T-helper 17 cell (primary cell): Measurements from ENCODE around the gene TIMM29. TPM values are rescaled to one million over a fixed set of nuclear protein-coding genes. Genes with fewer than 3 reads are reported as not detected.
A peak's percentile ranks its signal among the peaks of the same experiment; 100 is the strongest.
"Not testable (repeated sequence)": the region's sequence is repeated elsewhere in the genome, so short reads cannot be mapped to it uniquely, and the experiment has no call there.

ENCODE experiments used
- ATAC-seq: fragments of 150-1000 bp; cut with Tn5 transposase; 2 replicates; pipeline ENCODE4 v1.10.0; 2021; ENCODE audit warnings: mild to moderate bottlenecking, moderate library complexity
- DNase-seq, 3 donors: peaks; one replicate each; pipeline versions ENCODE4 v3.0.0 to v3.0.0-alpha.2; 2020 to 2021
- H3K9me3 ChIP-seq: one replicate; pipeline ENCODE4 v1.7.0; 2013; ENCODE audit warnings: low read length, mild to moderate bottlenecking; ENCODE audit not compliant: control insufficient read depth, poor library complexity, severe bottlenecking
- H3K27ac Mint-ChIP-seq: one replicate; pipeline ENCODE4 v1.8.0; 2022; ENCODE audit warnings: mild to moderate bottlenecking, moderate library complexity, mixed read lengths
- H3K27me3 Mint-ChIP-seq: one replicate; pipeline ENCODE4 v1.8.0; 2022; ENCODE audit warnings: mixed read lengths
- H3K36me3 Mint-ChIP-seq: one replicate; pipeline ENCODE4 v1.8.0; 2022; ENCODE audit warnings: low read depth, mixed read lengths
- H3K4me1 Mint-ChIP-seq: one replicate; pipeline ENCODE4 v1.8.0; 2022; ENCODE audit warnings: mild to moderate bottlenecking, mixed read lengths
- H3K4me3 Mint-ChIP-seq: one replicate; pipeline ENCODE4 v1.8.0; 2022; ENCODE audit warnings: mild to moderate bottlenecking, moderate library complexity, mixed read lengths
- total RNA-seq, 4 donors: library from RNA in 2 of 4; stranded (reverse) in 2 of 4; gene quantifications; one replicate each; pipeline ENCODE4 v1.2.3 and lab custom pipeline; 2022 to 2026

The TIMM29 gene
- total RNA-seq, 2 donors from 2014 or later = 17.1 to 21.0 TPM

DNA sequence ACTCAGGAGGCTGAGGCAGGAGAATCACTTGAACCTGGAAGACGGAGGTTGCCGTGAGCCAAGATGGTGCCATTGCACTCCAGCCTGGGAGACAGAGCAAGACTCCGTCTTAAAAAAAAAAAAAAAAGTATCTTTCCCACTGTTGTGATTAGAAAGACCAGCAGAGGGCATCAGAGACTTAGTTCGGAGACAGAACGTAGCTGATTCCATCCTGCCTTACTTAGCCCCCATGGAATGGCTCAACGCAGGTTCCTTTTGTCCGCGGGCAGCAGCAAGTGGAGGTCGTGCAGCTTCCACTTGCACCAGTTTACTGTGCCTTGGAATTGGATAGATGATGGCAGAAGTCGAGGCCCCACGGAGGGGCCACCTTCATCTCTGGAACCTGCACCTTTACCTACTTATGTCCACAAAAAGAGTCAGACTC lies 8.1 kb downstream of the TIMM29 start:
- ATAC-seq = peak; percentile 87
- Mint-ChIP-seq H3K27me3 (no peaks in the 10 kb centered on the region), H3K36me3 (no peaks in the 10 kb centered on the region), H3K4me3 (no peak overlapping the region), H3K4me1 (peaks cover 2% of the 10 kb centered on the region), H3K27ac (peak overlapping the region; percentile 27)
- DNase-seq = no peak
- H3K9me3 ChIP-seq = no peaks in the 10 kb centered on the region

DNA sequence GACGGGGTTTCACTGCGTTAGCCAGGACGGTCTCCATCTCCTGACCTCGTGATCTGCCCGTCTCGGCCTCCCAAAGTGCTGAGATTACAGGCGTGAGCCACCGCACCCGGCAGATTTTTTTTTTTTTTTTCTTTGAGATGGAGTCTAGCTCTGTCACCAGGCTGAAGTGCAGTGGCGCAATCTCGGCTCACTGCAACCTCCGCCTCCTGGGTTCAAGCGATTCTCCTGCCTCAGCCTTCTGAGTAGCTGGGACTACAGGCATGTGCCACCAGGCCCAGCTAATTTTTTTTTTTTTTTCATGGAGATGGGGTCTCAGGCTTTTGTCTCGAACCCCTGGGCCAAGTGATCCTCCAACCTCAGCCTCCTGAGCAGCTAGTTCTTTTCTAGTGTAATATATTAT lies 13.0 kb downstream of the TIMM29 start:
- H3K4me3 Mint-ChIP-seq, H3K9me3 ChIP-seq, H3K4me1 Mint-ChIP-seq, ATAC-seq, H3K36me3 Mint-ChIP-seq, DNase-seq, H3K27ac Mint-ChIP-seq, H3K27me3 Mint-ChIP-seq: not testable (repeated sequence)

DNA sequence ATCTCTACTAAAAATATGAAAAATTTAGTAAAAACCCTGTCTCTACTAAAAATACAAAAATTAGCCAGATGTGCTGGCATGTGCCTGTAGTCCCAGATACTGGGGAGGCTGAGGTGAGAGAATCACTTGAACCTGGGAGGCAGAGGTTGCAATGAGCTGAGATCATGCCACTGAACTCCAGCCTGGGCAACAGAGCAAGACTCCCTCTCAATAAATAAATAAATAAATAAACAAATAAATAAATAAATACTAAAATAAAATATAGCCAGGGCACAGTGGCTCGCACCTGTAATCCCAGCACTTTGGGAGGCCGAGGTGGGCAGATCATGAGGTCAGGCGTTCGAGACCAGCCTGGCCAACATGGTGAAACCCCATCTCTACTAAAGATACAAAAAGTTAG lies 14.8 kb downstream of the TIMM29 start:
- not testable (repeated sequence) for DNase-seq, H3K36me3 Mint-ChIP-seq, H3K27ac Mint-ChIP-seq, ATAC-seq, H3K27me3 Mint-ChIP-seq, H3K4me3 Mint-ChIP-seq, H3K9me3 ChIP-seq, H3K4me1 Mint-ChIP-seq

DNA sequence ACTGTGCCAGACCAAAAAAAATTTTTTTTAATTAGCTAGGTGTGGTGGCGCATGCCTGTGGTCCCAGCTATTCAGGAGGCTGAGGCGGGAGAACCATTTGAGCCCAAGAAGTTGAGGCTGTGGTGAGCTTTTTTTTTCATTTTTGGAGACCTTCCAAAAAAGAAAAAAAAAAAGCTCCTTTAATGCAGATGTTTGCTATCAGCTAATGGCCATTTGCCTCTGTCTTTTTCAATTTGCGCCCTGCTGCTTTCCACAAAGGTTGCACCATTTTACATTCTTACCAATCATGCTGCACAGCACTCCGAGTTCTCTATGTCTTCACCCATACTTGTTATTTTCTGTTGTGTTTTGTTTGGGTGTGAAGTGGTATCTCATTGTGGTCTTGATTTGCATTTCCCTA lies 16.7 kb downstream of the TIMM29 start:
- Mint-ChIP-seq H3K27me3 (no peaks in the 10 kb centered on the region), H3K4me1 (peaks cover 3% of the 10 kb centered on the region), H3K4me3 (no peak overlapping the region), H3K36me3 (no peaks in the 10 kb centered on the region), H3K27ac (no peak overlapping the region)
- ATAC-seq (no peak), DNase-seq (no peak)
- H3K9me3 ChIP-seq = no peaks in the 10 kb centered on the region

DNA sequence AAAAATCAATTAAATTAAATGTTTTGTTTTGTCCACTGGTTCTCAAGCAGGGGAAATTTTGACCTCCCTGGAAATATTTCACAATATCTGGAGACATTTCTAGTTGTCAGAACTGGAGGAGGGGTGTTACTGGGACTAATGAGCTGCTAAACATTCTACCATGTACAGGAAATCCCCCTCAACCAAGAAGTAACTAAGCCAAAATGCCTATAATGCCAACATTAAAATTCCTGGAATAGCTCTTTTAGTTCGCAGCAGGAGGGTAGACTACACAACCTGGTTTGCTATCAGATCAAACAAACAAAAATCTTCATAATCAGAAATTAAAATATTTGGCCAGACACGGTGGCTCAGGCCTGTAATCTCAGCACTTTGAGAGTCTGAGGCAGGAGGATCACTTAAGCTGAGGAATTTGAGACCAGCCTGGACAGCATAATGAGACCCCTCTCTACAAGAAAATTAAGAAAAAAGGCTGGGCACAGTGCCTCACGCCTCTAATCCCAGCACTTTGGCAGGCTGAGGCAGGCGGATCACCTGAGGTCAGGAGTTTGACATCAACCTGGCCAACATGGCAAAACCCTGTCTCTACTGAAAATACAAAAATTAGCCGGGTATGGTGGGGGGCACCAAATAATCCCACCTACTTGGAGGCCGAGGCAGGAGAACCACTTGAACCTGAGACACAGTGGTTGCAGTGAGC lies 18.5 kb downstream of the TIMM29 start:
- H3K9me3 ChIP-seq = no peaks in the 10 kb centered on the region
- Mint-ChIP-seq H3K27ac (no peak overlapping the region), H3K4me3 (no peak overlapping the region), H3K27me3 (no peaks in the 10 kb centered on the region), H3K36me3 (no peaks in the 10 kb centered on the region), H3K4me1 (peaks cover 1% of the 10 kb centered on the region)
- ATAC-seq = no peak
- DNase-seq = no peak

DNA sequence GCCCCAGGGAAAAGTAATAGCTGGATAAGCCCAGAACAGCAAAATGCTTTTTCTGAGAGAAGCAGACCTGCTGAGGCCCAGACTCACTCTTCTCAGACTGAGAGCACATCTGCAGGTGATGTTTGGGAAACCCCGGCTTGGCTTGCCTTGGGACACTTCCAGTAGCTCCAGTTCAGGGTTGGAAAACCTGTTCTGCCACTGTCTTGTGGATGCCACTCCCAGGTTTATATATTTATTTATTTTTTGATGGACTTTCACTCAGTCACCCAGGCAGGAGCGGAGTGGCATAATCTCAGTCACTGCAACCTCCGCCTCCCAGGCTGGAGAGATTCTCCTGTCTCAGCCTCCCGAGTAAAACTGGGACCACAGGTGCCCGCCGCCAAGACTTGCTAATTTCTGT lies 24.2 kb downstream of the TIMM29 start:
- ATAC-seq = no peak
- no peaks in the 10 kb centered on the region for H3K27me3 Mint-ChIP-seq
- no peak for DNase-seq
- H3K36me3 Mint-ChIP-seq = no peaks in the 10 kb centered on the region
- H3K27ac Mint-ChIP-seq = no peak overlapping the region
- no peak overlapping the region for H3K4me3 Mint-ChIP-seq
- H3K4me1 Mint-ChIP-seq = no peaks in the 10 kb centered on the region
- no peaks in the 10 kb centered on the region for H3K9me3 ChIP-seq

DNA sequence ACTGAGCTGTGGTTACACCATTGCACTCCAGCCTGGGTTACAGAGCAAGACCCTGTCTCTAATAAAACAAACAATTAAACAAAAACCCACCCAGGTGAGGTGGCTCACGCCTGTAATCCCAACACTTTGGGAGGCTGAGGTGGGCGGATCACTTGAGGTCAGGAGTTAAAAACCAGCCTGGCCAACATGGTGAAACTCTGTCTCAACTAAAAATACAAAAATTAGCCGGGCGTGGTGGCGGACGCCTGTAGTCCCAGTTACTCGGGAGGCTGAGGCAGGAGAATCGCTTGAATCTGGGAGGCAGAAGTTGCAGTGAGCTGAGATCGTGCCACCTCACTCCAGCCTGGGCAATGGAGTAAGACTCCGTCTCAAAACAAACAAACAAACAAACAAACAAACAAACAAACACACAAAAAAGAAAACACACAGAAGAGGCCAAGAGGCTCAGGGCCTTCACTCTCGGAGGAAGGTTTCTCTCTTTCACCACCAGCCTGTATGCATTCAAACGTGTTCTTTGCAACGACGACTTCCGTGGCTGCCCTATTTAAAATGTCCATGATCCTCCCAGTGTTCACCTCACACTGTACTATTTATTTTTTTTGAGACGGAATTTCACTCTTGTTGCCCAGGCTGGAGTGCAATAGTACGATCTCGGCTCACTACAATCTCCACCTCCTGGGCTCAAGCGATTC lies 30.8 kb downstream of the TIMM29 start:
- not testable (repeated sequence) for H3K9me3 ChIP-seq, DNase-seq, H3K27me3 Mint-ChIP-seq, H3K36me3 Mint-ChIP-seq, ATAC-seq
- Mint-ChIP-seq H3K4me3 (peak overlapping the region; percentile 88), H3K27ac (peak overlapping the region; percentile 86), H3K4me1 (peaks cover 19% of the 10 kb centered on the region)

DNA sequence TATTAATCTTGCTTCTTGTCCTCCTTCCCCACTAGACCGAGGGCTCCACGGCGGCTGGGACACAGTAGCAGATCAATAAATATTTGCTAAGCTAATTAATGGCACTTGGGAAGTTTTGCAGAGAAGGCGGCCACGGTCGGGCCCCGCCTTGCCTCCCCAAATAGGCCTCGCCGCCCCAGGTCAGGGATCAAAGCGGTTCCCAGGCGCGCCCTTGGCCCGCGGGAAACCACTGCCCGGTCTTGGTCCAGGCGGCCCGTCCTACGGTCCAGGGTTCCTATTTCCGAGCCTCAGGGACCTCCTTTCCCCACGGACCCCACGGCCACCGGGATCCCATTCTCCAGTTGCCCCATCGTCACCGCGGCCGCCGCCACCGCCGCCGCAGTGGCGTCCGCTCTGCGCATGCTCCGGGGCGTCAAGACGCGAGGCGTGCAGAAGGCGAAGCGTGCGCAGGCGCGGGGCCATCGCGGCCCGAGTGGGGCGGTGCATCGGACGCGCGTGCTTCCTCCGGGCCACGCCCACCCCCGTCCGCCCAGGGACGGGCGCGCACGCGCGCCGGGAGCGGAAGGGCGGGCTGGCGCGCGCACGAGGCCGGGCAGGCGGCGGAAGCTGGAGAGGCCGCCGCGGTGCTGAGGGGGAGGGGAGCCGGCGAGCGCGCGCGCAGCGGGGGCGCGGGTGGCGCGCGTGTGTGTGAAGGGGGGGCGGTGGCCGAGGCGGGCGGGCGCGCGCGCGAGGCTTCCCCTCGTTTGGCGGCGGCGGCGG lies 31.9 kb downstream of the TIMM29 start, which contains the start of gene SMARCA4:
SMARCA4 (plus strand) TSS at position 717 of the 759 bp plus-strand sequence. CDS start 23,122 bp downstream, outside the sequence.
- peaks cover 22% of the 10 kb centered on the region for H3K4me1 Mint-ChIP-seq
- no peaks in the 10 kb centered on the region for H3K9me3 ChIP-seq
- DNase-seq (peak; percentile 99 to 100 (median 99)), ATAC-seq (peak; percentile 85)
- no peaks in the 10 kb centered on the region for H3K27me3 Mint-ChIP-seq
- peak within 1 kb of the TSS; percentile 88 for H3K27ac Mint-ChIP-seq
- no peaks in the 10 kb centered on the region for H3K36me3 Mint-ChIP-seq
- peak within 1 kb of the TSS; percentile 88 for H3K4me3 Mint-ChIP-seq

DNA sequence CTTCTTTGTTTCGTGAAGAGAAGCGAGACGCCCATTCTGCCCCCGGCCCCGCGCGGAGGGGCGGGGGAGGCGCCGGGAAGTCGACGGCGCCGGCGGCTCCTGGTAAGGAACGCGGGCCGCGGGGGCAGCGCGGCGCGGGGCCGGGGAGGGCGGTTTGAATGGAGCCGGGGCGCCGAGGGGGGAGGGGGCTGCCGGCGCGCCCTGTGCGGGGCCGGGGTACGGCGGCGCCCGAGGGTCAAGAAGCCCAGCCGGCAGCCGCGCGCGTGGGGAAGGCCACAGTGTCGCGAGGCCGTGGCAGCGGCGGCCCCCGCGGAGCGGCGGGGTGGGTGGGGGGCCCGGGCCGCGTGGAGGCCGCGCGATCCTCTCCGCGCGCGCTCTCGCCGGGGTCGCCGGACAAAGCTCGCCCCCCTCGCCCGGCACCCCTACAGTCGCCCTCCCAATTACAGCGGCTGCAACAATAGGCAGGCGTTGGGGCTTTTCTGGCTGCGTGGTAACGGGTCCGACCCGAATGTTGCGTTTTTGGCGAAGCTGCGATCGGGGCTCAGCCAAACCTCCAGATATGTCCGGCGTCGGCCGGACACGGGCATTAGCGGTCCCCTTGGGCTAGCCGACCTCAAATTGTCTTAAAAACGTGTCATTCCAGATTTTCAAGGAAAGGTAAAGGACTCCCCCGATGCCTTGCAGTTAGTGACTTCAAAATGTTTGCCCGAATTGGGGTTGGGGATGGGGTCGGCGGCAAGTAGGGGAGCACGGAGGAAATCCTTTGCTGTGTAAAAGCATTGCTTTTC lies 32.7 kb downstream of the TIMM29 start:
- Mint-ChIP-seq H3K4me1 (peaks cover 22% of the 10 kb centered on the region), H3K27ac (peak overlapping the region; percentile 88), H3K27me3 (no peaks in the 10 kb centered on the region), H3K4me3 (peak overlapping the region; percentile 88), H3K36me3 (no peaks in the 10 kb centered on the region)
- DNase-seq = no peak
- no peak for ATAC-seq
- H3K9me3 ChIP-seq = no peaks in the 10 kb centered on the region

DNA sequence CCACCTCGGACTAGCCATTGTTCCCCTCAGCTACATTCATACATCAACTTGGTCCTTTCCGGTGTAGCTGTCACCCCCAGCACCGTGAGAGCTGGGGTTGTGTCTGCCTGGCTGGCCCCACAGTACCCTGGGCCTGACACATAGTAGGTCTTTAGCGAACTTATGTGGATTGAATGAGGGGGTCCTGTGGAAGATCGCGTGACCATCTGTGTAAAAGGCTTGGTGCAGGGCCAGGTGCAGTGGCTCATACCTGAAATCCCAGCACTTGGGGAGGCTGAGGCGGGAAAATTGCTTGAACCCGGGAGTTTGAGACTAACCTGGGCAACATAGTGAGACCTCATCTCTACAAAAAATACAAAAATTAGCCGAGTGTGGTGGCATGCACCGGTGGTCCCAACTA lies 34.3 kb downstream of the TIMM29 start:
- H3K27me3 Mint-ChIP-seq = no peaks in the 10 kb centered on the region
- H3K27ac Mint-ChIP-seq = peak overlapping the region; percentile 88
- DNase-seq = no peak
- no peaks in the 10 kb centered on the region for H3K36me3 Mint-ChIP-seq
- no peak for ATAC-seq
- H3K4me3 Mint-ChIP-seq = peak overlapping the region; percentile 49
- H3K4me1 Mint-ChIP-seq = peaks cover 26% of the 10 kb centered on the region
- no peaks in the 10 kb centered on the region for H3K9me3 ChIP-seq

DNA sequence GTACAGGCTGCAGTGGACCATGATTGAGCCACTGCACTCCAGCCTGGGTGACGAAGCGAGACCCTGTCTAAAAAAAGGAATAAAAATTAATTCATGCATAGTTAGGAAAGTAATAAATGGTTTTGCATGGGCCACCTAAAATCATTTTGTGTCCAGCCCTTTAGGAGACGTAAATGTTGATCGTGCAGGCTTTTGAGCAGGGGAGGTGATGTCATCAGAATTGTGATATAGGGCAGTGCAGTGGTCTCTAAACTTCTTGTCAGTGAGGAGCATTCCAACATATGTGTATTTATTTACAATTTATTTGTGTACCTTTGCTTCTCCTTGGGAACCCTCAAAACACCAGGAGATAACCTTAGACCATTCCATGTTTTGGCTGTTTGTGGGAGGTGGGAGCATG lies 35.3 kb downstream of the TIMM29 start:
- Mint-ChIP-seq H3K27me3 (no peaks in the 10 kb centered on the region), H3K36me3 (no peaks in the 10 kb centered on the region), H3K27ac (peak overlapping the region; percentile 92), H3K4me3 (peak overlapping the region; percentile 5), H3K4me1 (peaks cover 29% of the 10 kb centered on the region)
- no peaks in the 10 kb centered on the region for H3K9me3 ChIP-seq
- no peak for DNase-seq
- ATAC-seq = no peak

DNA sequence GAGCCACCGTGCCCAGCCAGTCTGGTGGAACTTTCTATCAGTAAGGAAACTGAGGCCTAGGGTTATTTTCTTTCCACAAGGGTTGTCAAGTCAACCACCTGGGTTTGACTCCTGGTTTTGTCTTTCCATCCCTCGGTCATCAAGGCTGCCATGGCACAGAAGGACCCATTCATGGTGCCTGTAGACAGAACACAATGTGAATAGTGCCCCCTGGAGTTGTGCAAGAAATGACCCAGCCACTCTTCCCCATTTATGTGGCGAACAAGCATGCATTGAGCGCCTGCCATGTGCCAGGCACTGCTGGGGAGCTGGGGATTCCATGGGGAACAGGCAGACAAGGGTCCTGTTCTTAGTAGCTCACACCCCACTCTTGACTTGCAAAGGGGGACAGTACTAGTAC lies 36.3 kb downstream of the TIMM29 start:
- H3K9me3 ChIP-seq = no peaks in the 10 kb centered on the region
- no peaks in the 10 kb centered on the region for H3K36me3 Mint-ChIP-seq
- peaks cover 33% of the 10 kb centered on the region for H3K4me1 Mint-ChIP-seq
- ATAC-seq = no peak
- no peaks in the 10 kb centered on the region for H3K27me3 Mint-ChIP-seq
- peak overlapping the region; percentile 92 for H3K27ac Mint-ChIP-seq
- DNase-seq = no peak
- no peak overlapping the region for H3K4me3 Mint-ChIP-seq

DNA sequence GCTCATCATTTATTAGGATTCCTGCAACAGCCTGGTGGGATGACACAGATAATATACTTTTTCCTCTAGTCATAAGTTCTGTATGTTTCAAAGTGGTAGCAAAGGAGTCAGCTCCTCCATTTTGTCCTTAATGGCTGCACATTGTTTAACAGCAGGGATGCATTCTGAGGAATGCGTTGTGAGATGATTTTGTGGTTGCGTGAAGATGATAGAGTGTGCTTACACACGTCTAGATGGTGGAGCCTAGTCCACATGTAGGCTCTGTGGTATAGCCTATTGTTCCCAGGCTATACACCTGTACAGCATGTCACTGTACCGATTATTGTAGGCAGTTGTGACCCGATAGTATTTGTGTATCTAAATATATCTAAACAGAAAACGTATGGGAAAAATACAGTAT lies 36.8 kb downstream of the TIMM29 start:
- Mint-ChIP-seq H3K27ac (no peak overlapping the region), H3K27me3 (no peaks in the 10 kb centered on the region), H3K4me1 (peaks cover 37% of the 10 kb centered on the region), H3K4me3 (no peak overlapping the region), H3K36me3 (no peaks in the 10 kb centered on the region)
- ATAC-seq = no peak
- DNase-seq = no peak
- H3K9me3 ChIP-seq = no peaks in the 10 kb centered on the region
